NOMO-1 (cell line): Measurements from ENCODE around the gene DBNDD2.

Experiments
- DNase-seq, 2 experiments: peaks; one replicate each; lab custom pipeline; 2025; ENCODE audit not compliant: unreplicated experiment in 2 of 2; lab: John Stamatoyannopoulos, UW

DBNDD2 gene

DNA sequence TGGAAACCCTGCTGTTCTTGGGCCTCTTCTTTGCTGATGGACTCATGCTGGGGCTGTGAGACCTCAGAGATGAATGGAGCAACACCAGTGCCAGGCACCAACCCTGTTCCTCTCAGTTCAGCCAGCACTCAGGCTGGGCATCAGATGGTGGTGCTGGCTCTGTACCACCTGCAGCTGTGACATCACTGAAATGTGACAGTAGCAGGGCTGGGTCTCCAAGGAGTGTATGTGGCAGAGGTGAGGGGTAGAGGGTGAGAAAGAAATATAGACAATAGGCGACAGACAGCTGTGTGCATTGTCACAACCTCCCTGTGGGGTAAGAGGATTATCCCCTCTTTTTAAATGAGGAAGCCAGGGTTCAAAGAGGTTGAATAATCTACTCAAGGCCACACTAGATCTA is 29.9 kb upstream of the DBNDD2 start, which contains the start of gene TP53TG5:
TSS of gene TP53TG5 (minus strand) at position 135 of the 400 bp plus-strand sequence. CDS start at position 46, 89 bp downstream.
- DNase-seq = no peak

DNA sequence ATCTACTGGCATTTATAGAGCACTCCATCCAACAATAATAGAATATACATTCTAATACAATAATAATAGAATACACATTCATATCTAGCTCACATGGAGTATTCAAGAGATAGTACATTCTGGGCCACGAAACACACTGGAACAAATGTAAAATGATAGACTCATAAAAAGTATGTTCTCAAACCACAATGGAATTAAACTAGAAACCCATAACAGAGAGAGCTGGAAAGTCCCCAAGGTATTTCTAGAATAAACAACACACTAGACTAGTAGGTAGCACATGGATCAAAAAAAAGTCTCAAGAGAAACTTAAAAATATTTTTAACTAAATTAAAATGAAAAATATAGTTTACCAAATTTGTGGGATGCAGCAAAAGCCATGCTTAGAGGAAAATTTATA is 20.8 kb upstream of the DBNDD2 start:
- DNase-seq = no peak

DNA sequence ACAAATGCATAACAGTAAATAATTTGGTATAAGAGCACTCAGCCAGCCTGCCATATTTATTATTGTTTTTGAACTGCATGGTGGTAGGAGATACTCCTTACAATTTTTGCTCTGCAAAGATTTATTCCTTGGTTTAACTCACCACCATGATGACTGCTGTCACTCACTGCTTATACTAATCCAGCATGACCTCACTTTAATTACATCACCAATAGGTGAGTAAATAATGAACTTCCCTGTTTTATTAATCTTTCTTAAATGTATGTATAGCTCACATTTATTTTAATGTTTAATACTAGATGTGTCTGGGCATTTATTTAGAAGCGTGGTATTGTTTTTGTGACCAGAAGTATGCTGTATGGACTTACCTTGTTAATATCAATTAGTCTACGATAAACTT is 17.2 kb upstream of the DBNDD2 start:
- no peak for DNase-seq

- DNase-seq = no peak
Measured at GRCh38 chr20:45391559-45391958, 16.5 kb upstream of the DBNDD2 start.

GRCh38 chr20:45392733-45393132 is 15.4 kb upstream of the DBNDD2 start:
- no peak for DNase-seq

DNA sequence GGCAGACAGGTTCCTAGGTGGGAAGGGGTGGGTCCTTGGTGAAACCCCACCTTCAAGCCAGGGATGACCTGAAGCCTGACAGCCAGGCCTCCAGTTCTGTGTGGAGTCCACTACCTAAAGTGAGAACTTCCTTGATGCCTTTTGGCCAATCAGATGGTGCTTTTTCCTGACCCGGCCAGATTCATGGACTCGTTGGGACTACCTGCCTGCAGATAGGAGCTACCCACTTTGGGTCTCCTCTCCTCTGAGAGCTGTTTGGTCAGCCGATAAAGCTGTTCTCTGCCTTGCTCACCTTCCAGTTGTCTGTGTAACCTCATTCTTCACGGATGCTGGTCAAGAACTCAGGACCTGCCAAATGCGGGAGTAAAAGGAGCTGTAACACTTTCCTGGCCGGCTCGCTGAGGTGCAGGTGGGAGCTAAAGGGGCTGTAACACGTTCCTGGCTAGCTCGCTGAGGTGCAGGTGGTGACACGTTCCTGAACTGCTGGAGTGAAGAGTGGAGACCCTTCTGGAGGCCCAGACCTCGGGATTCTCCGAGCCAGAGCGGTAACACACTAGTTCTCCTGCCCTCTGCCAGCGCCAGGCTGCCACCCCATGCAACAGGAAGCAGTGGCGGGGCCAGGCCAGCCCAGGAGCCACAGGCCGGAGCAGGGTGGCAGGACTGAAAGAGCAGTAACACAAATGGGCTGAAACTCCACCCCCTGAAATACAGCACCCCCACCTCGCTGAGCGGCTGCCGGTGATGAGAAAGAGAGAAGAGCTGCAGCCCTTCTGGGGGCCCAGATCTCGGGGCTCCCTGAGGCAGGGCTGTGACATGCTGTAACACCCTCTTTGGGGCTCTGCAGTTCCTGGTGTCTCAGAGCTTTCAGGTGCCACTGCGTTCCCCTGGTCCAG is 13.6 kb upstream of the DBNDD2 start:
- DNase-seq = no peak

DNA sequence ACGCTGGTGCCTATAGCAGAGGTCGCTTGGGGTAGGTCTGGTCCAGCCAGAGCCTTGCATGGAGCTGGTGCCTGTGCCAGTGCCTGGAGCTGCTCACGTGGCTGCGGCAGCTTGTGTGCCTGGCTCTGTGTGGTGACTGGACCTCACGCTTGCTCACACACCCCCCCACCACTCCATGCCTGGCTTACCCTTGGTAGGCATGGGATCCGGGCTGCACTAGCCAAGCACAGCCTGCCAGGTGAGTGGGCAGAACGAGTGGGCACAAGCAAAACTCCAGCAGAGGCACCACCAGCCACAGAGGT is 13.0 kb upstream of the DBNDD2 start:
- DNase-seq = no peak

DNA sequence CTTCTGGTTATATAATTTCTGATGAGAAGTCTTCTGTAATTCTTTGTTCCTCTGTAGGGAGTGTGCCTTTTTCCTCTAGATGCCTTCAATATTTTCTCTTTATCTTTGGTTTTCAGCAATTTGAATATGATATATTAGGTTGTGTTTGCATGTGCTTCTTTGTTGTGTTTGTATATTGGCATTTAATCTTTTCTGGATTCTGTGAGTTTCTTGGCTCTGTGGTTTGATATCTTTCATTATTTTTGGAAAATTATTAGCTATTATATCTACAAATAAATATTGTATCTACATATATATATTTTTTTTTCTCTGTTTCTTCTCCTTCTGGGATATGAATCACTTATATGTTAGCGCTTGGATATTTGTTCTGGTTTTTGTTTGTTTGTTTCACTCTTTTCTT is 9.1 kb upstream of the DBNDD2 start:
- no peak for DNase-seq

DNA sequence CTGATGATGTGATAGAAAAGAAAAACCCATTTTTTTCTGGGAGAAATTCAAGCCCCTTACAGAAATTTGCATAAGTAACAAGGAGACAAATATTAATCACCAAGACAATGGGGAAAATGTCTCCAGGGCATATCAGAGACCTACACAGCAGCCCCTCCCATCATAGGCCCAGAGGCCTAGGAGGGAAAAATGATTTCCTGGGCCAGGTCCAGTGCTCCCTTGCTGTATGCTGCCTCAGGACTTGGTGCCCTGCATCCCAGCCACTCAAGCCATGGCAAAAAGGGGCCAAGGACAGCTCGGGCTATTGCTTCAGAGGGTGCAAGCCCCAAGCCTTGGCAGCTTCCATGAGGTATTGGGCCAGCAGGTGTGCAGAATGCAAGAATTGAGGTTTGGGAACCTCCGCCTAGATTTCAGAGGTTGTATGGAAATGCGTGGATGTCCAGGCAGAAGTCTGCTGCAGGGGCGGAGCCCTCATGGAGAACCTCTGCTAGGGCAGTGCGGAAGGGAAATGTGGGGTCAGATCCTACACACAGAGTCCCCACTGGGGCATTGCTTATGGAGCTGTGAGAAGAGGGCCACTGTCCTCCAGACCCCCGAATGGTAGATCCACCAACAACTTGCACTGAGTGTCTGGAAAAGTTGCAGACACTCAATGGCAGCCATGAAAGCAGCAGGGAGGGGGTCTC is 7.6 kb upstream of the DBNDD2 start:
- no peak for DNase-seq

- DNase-seq = no peak
Measured at GRCh38 chr20:45402946-45403345, 5.1 kb upstream of the DBNDD2 start.

GRCh38 chr20:45404438-45404837 is 3.7 kb upstream of the DBNDD2 start:
- no peak for DNase-seq

GRCh38 chr20:45405571-45406259 is 2.4 kb upstream of the DBNDD2 start:
- DNase-seq = no peak

DNA sequence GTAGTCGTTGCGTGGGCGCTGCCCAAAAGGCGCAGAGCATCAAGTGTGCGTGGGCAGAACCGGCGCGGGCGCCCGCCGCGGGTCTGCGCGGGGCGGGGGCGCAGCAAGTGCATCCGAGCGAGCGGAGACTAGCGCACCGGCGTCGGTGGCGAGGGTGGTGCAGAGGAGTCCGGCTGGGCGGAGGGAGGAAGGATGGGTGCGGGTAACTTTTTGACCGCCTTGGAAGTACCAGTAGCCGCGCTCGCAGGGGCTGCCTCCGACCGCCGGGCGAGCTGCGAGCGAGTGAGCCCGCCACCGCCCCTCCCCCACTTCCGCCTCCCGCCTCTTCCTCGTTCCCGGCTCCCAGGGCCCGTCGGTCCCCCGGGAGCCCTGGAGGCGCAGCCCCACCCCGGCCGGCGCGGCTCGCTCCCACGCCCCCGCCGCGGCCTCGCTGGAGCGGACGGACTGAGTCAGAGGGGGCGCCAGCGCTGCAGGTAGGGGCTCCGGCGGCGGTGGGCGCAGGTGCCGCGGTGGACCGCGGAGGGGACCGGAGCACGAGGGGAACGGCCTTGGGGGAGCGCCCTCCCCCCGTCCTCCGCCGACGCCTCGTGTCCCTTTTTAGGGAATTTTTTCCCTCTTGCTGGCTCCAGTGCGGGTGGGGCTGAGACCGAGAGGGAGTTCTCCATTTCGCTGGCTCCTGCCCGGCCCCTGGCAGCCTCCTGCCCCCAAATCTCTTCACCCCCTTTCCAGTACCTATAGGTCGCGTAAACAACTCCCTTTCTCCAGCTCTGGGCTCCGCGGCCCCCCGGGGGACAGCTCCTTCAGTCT is 1.6 kb upstream of the DBNDD2 start:
- peak in 1 of 2 experiments; percentile 26 for DNase-seq

DNA sequence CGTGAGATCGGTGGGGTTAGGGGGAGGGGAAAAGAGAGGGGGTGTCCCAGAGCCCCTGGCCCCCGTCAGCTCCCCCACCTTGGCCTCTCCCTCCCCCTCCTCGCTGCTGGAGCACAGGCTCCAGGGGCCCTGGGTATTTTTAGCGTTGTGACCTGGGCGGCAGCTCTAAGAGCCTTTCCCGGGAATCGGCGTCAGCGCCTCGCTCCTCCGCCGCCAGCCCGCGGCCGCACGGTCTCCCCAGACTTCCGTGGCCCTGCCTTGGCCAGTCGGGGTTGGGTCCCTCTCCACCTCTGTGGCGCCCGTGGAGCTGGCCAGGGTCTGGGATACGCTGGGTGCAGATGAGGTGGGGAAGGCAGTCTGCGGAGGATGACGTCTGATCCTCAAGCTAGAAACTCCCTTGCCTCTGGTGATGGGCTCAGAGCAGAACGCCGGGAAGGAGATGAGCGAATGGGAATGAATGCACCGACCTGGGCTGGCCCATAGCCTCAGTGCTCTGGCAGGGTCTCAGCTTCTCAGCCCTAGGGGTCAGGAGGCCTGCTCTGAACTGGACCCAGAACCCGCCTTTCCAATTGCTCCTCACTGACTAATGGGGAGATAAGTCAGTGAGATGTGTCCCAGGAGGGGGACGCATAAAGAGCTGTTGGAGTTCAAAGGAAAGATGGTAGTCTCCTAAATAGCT is 883 bp upstream of the DBNDD2 start:
- no peak for DNase-seq

- DNase-seq = peak; percentile 25 to 49
Measured at GRCh38 chr20:45408646-45409213, 641 bp downstream of the DBNDD2 start.

GRCh38 chr20:45409521-45410272 is 1.6 kb downstream of the DBNDD2 start:
- DNase-seq = no peak

DNA sequence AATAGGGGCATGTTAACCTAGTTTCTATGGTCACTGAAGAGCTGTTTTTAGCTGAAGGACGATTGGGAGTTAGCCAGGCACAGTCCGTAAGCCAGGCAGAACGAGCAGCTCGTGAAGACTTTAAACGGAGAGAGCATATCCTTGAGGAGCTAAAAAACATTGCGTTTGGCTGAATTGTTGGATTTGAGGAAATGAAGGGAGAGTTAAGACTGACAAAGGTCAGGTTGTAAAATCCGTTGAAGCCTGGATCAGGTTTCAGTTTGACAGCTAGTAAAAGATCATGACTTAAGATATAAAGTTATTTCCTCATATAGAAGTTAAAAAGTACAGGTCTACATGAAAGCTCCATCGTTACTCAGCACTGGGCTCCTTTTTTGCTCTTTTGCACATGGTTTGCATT is 2.8 kb downstream of the DBNDD2 start:
- no peak for DNase-seq

DNA sequence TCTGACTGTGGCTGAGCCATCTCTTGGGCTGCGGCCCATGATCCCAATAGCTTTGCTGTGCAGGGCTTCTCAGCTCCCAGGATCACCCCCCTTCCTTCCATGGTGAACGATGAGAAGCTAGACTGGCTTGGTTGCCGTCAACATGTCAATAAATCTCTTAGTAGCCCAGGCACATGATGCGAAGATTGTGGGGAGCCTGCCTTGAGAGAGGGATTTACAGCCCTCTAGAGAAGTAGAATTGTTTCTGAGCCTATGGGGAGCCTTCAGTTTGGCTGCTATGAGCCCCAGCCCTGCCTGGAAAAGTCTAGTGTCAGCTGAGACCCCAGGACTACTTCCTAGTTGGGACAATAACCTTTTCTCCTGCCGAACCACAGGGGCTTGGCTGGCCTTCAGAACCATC is 4.6 kb downstream of the DBNDD2 start:
- DNase-seq = no peak

- DNase-seq = no peak
Measured at GRCh38 chr20:45413479-45413878, 5.4 kb downstream of the DBNDD2 start.
